Epithelial cell of proximal tubule (primary cell): ENCODE results near the gene FARP1. TPM values are rescaled to one million over a fixed set of nuclear protein-coding genes. Genes with fewer than 3 reads are reported as not detected.

Source experiments
- DNase-seq: peaks from one replicate; pipeline ENCODE4 v3.0.0-alpha.2; 2011; ENCODE audit warnings: low read depth
- H3K4me3 ChIP-seq: 2 replicates; pipeline ENCODE4 v1.5.1; 2011; ENCODE audit warnings: low read depth, mild to moderate bottlenecking, low read length
- total RNA-seq: library from RNA; depleted of rRNA; stranded (reverse); fragments of >200 nt; gene quantifications from 2 replicates; pipeline ENCODE4 v1.2.3, GENCODE V29; 2015
- TF ChIP-seq, protein P1 (sequence below): conservative IDR thresholded peaks from 2 replicates; pipeline ENCODE4 v1.5.1; 2012; ENCODE audit warnings: low read depth, mild to moderate bottlenecking, low read length

Gene FARP1
- total RNA-seq, 1 donor from 2014 or later = 97.0 TPM

DNA sequence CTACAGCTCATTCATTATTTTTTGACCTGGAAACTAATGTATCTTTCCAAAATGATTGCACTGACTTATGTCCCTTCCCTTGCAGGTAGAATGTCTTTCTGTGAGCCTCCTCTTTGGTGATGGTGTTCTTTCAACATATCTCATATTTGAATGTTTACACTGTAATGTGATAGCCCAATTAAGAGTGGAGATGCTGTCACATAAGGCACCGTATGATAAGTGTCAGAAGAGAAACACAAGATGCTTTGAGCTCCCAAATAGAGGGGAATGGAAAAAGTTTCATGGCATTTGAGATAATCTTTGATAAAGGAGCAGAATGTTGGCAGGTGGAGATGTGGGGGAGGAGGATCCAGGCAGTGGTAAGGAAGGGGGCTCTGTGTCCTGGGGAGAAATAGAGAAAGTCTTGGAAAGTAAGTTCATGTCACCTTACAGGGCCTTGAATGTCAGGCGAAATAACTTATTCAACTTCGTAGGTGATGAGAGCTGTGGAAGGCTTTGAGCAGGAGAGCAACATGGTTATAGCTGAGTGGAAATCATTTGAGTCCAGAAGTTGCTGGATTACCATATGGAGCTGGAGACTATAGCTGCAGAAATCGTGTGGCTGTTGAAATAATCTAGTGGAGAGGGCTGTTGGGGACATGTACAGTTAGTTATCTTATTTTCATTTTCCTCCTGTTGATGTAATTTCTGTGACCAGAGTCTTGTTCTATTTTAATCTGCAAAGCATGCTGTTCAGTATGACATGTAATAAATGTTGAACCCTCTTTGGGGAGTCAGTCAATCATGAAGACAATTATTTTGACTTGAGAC is 44.5 kb downstream of the FARP1 start:
- DNase-seq = no peak
- no peak overlapping the region for H3K4me3 ChIP-seq
- TF ChIP-seq, protein P1, sequence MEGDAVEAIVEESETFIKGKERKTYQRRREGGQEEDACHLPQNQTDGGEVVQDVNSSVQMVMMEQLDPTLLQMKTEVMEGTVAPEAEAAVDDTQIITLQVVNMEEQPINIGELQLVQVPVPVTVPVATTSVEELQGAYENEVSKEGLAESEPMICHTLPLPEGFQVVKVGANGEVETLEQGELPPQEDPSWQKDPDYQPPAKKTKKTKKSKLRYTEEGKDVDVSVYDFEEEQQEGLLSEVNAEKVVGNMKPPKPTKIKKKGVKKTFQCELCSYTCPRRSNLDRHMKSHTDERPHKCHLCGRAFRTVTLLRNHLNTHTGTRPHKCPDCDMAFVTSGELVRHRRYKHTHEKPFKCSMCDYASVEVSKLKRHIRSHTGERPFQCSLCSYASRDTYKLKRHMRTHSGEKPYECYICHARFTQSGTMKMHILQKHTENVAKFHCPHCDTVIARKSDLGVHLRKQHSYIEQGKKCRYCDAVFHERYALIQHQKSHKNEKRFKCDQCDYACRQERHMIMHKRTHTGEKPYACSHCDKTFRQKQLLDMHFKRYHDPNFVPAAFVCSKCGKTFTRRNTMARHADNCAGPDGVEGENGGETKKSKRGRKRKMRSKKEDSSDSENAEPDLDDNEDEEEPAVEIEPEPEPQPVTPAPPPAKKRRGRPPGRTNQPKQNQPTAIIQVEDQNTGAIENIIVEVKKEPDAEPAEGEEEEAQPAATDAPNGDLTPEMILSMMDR = no peak

DNA sequence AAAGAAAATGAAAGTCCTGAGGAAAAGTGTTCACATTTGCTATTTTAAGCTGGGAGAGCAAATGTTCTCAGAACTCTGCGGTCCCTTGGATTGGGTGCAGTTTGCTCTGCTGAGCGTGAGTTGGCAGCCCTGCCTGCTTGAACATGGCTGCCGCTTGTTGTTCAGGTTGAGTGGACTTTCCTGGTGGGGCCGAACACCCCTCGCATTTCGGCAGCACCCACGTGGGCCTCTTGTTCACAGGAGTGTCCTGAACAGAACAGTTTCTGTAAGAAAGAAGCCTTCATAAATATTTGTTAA is 45.0 kb downstream of the FARP1 start:
- DNase-seq = no peak
- TF ChIP-seq, protein P1 = no peak
- H3K4me3 ChIP-seq = no peak overlapping the region

GRCh38 chr13:98188544-98189166 is 45.8 kb downstream of the FARP1 start:
- no peak overlapping the region for H3K4me3 ChIP-seq
- TF ChIP-seq, protein P1 = no peak
- no peak for DNase-seq

DNA sequence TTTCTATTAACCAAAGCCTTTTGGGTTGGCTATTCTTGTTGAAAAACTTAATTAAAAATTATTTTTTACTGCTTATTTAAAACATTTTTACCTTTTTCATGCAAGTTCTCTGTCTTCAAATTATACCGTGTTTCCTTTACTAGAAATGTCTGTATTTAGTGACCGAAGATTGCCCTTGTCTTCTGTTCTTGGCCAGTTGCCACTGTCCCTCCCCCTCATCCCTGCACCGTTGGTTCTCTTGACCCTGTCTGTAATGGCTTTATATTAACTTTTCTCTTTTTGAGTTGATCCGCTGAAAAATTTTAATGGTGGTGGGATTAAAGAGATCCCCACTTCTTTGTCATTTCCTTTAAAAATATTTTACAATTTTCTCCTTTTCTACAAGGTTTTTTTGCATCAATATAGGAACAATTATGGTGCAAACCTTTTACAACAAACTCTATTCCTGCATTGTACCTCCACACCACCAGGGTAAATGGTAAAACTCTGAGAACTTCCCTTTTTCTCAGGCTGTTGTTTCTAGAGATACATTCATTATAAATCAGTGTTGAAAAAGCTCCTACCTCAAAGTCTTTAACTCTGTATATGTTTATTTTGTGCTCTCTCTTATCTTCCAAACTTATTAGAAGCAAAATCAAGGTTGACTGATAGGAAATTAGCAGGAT is 47.1 kb downstream of the FARP1 start:
- no peak overlapping the region for H3K4me3 ChIP-seq
- DNase-seq = no peak
- TF ChIP-seq, protein P1 = peak; percentile 21

DNA sequence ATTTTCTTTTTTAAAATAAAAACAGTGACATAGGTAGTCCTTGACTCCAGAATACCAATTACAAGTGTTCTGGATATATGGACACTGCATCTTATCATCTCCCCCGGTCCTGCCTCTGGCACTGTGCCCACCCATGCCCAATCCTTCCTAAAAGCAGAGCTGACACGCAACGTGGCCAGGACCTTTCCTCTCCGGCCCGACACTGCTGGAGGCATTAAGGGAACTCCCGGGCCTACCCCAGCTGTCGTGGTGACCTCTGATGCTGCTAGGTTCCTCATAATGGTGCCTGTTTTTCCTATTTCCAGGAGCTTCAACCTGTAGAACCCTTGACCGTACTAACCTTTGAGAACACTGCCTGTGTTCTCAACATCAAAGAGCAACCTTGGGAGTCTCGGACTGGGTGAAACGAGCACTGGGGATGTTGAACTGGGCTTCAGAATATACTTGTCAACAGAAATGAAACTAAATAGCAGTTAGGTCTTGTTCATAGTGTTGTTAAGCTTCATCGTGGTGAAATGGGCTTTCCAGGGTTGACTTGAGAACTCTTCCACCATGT is 48.1 kb downstream of the FARP1 start:
- no peak for DNase-seq
- TF ChIP-seq, protein P1 = no peak
- peak overlapping the region; percentile 19 for H3K4me3 ChIP-seq

DNA sequence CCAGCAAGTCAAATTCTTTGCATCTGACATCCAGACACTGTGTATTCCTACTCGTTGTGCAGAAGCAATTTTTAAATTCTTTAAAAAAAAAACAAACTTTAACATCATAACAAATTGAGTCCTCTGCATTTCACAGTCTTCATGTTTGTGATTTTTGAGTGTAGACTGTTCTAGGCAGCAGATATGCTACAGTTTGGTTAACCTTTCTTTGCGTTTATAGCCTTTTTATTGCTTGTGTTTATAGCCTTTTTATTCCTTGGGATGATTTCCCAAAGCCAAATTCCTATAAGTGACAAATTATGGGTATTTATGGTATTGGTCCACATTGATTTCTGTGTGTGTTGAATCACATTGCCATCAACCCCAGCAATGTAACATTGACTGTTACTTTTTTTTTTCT is 49.1 kb downstream of the FARP1 start:
- no peak overlapping the region for H3K4me3 ChIP-seq
- TF ChIP-seq, protein P1 = no peak
- DNase-seq = no peak
